ENCODE measurements around the gene FUNDC1. TPM values are rescaled to one million over a fixed set of nuclear protein-coding genes. Genes with fewer than 3 reads are reported as not detected.

Gene FUNDC1, protein sequence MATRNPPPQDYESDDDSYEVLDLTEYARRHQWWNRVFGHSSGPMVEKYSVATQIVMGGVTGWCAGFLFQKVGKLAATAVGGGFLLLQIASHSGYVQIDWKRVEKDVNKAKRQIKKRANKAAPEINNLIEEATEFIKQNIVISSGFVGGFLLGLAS
- total RNA-seq, result 10 to 100 TPM in 1 of 4 donors, 1 to 10 TPM in 3; 5.5 to 15.7 (median 8.6) TPM

DNA sequence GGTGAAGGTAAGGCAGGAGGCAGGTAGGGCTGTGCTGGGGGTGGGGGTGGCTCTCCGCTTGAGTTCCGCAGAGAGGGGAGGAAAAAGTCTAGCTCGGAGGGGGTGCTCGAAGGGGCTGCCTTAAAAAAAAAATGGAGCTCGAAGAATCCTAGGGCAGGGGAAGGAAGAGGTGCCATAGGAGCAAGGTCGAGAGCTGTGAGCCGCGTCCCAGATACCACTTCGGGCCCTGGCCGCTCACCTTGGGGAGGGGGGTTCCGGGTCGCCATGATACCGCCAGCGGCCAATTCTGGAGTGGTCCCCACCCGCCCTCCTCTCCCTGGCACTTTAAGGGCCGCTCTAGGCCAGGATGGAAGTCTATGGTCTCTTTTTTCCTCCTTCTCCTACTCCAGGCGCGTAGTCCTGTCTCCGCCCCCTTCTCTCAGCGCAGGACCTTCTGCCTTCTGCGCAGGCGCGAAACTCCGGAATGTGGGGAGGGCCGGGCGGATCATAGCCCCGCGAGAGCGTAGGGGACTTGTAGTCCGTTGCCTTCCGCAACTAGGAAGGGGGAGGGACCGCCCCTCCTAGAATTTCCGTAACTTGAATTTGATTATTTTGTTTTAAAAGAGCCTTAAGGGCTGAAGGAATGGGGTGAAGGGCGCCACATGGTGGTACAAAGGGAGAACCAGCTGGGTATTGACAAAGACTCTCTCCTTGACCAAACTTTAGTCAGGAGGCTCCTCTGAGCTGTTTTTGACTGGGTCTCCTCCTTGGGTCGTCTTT, at the start of gene FUNDC1:
Gene FUNDC1 (minus strand): TSS at position 293 of the 759 bp plus-strand sequence. CDS start 27 bp downstream, at position 266.
- H3K4me1 ChIP-seq, result peaks cover 0 to 16% (median 2%) of the 10 kb centered on the region in 4 donors
- WGBS, 2 donors, result 0 to 11% methylated on average over 21 to 35 of the region's 35 CpGs
- H3K9me3 ChIP-seq, result no peaks in the 10 kb centered on the region
- TF ChIP-seq, protein P1, sequence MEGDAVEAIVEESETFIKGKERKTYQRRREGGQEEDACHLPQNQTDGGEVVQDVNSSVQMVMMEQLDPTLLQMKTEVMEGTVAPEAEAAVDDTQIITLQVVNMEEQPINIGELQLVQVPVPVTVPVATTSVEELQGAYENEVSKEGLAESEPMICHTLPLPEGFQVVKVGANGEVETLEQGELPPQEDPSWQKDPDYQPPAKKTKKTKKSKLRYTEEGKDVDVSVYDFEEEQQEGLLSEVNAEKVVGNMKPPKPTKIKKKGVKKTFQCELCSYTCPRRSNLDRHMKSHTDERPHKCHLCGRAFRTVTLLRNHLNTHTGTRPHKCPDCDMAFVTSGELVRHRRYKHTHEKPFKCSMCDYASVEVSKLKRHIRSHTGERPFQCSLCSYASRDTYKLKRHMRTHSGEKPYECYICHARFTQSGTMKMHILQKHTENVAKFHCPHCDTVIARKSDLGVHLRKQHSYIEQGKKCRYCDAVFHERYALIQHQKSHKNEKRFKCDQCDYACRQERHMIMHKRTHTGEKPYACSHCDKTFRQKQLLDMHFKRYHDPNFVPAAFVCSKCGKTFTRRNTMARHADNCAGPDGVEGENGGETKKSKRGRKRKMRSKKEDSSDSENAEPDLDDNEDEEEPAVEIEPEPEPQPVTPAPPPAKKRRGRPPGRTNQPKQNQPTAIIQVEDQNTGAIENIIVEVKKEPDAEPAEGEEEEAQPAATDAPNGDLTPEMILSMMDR (IDR thresholded peaks at IDR 0.05), result peak in 4 of 5 experiments; percentile 23 to 59 (median 37)
- TF ChIP-seq EP300 (IDR thresholded peaks at IDR 0.05), result peak; percentile 40 to 66
- peak in 1 of 2 donors; percentile 44 for TF ChIP-seq POLR2A (IDR thresholded peaks at IDR 0.05)
- peak within 1 kb of the TSS; percentile 56 to 68 (median 60) for H3K4me3 ChIP-seq
- peak within 1 kb of the TSS; percentile 69 to 89 (median 76) for H3K27ac ChIP-seq
- peak; percentile 81 to 84 for DNase-seq (ENCODE audit: low spot score in 2 of 2)
- no peaks in the 10 kb centered on the region for H3K27me3 ChIP-seq
- peaks cover 0 to 4% (median 0%) of the 10 kb centered on the region in 3 donors for H3K36me3 ChIP-seq

DNA sequence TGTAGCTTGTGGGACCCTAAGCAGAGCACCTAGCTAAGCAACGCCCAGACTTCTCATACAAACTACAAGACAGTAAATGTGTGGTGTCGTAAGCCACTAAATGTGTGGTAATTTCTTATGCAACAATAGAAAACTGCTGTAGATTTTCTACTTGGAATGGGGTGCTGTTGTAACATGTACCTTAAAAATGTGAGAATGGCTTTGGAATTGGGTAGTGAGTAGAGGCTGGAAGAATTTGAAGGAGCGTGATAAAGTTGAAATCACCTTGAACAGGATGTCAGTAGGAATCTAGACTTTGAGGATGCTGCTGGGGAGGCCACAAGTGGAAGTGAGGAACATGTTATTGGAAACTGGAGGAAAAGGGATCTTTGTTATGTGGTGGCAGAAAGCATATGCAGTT, 43.2 kb upstream of the FUNDC1 start:
- Histone ChIP-seq H3K27me3 (no peaks in the 10 kb centered on the region), H3K4me3 (no peak overlapping the region), H3K4me1 (no peaks in the 10 kb centered on the region), H3K27ac (no peak overlapping the region), H3K36me3 (no peaks in the 10 kb centered on the region), H3K9me3 (no peaks in the 10 kb centered on the region)
- TF ChIP-seq POLR2A (IDR thresholded peaks at IDR 0.05), result no peak
- TF ChIP-seq EP300 (IDR thresholded peaks at IDR 0.05), result no peak
- TF ChIP-seq, protein P1 (IDR thresholded peaks at IDR 0.05), result no peak
- no peak for DNase-seq (ENCODE audit: low spot score in 2 of 2)
- 88 to 89% methylated on average over 3 of the region's 3 CpGs for WGBS, 2 donors

DNA sequence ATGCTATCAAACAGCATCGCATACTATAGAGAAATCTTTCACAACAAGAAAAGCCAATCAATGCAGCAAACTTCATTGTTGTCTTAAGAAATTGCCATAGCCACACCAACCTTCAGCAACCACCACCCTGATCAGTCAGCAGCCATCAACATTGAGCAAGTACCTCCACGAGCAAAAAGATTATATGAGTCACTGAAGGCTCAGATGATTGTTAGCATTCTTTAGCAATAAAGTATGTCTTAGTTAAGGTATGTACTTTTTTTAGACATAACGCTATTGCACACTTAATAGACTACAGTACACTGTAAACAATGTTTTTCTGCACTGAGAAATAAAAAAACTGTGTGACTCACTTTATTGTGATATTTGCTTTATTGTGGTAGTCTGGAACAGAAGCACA, 37.8 kb upstream of the FUNDC1 start:
- Histone ChIP-seq H3K9me3 (no peaks in the 10 kb centered on the region), H3K36me3 (no peaks in the 10 kb centered on the region), H3K27me3 (no peaks in the 10 kb centered on the region), H3K27ac (no peak overlapping the region), H3K4me1 (no peaks in the 10 kb centered on the region), H3K4me3 (no peak overlapping the region)
- WGBS, 2 donors, result 73 to 91% methylated on average over 3 of the region's 3 CpGs
- TF ChIP-seq, protein P1 (IDR thresholded peaks at IDR 0.05), result no peak
- TF ChIP-seq EP300 (IDR thresholded peaks at IDR 0.05) (no peak), POLR2A (IDR thresholded peaks at IDR 0.05) (no peak)
- DNase-seq (ENCODE audit: low spot score in 2 of 2), result no peak

DNA sequence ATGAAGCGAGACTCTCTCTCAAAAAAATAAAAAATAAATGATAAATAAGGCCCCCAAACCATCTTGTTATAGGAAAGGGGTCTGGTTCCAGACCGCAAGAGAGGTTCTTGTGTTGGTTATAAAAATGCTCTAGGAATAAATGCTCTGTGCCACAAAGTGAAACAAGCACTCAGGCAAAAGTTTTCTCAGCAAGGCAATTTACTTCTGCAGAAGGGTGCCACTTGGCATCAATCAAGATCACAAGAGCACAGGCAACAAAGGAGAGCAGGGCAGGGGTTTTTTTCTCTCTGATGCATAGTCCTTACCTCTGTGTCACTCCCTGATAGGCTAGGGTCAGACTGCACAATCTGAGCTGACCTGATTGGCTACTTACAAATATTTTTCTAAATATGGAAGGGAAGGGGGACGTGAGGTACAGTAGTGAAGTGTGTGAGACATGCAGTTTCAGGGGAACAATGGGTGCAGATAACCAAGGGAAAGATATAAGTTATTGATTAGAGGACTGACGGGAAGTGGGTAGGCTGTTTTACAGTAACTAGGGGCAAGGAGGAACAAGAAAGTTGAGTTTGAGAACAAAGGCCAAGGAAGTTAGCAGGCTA, 29.8 kb upstream of the FUNDC1 start:
- no peak for TF ChIP-seq EP300 (IDR thresholded peaks at IDR 0.05)
- TF ChIP-seq, protein P1 (IDR thresholded peaks at IDR 0.05), result no peak
- no peak for TF ChIP-seq POLR2A (IDR thresholded peaks at IDR 0.05)
- Histone ChIP-seq H3K27ac (no peak overlapping the region), H3K36me3 (no peaks in the 10 kb centered on the region), H3K27me3 (no peaks in the 10 kb centered on the region), H3K4me1 (no peaks in the 10 kb centered on the region), H3K9me3 (peaks cover 0 to 18% (median 4%) of the 10 kb centered on the region in 4 donors), H3K4me3 (no peak overlapping the region)
- 82 to 88% methylated on average over 4 of the region's 4 CpGs for WGBS, 2 donors
- no peak for DNase-seq (ENCODE audit: low spot score in 2 of 2)

DNA sequence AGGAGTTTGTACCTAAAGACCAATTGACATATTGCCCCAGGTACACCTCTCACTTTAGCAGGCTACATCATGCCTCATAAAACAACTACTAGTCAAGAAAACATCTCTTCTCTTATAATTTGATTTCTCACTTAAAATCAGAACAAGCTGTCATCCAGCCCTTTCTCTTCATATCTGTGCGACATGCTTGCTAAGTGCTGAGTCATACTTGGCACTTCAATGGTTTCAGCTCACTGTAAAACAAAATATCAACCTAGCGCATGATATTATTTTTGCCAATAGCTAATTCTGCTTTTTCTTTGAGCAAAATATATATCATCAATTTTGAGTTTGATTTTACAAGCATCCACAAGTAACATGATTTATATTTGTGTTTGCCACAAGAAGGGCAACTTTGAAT, 27.9 kb upstream of the FUNDC1 start:
- TF ChIP-seq EP300 (IDR thresholded peaks at IDR 0.05) (no peak), POLR2A (IDR thresholded peaks at IDR 0.05) (no peak)
- TF ChIP-seq, protein P1 (IDR thresholded peaks at IDR 0.05), result no peak
- peaks cover 0 to 18% (median 4%) of the 10 kb centered on the region in 4 donors for H3K9me3 ChIP-seq
- no peak overlapping the region for H3K27ac ChIP-seq
- DNase-seq (ENCODE audit: low spot score in 2 of 2), result no peak
- 62 to 67% methylated on average over 2 of the region's 2 CpGs for WGBS, 2 donors
- no peak overlapping the region for H3K4me3 ChIP-seq
- H3K27me3 ChIP-seq, result no peaks in the 10 kb centered on the region
- H3K36me3 ChIP-seq, result no peaks in the 10 kb centered on the region
- no peaks in the 10 kb centered on the region for H3K4me1 ChIP-seq
